GM12874 (cell line): Measurements from ENCODE around the gene BCL11B.

Experiments
- CTCF ChIP-seq: IDR thresholded peaks from 2 replicates; pipeline ENCODE4 v1.5.1; 2011; ENCODE audit warnings: low read depth, mild to moderate bottlenecking, control low read depth, low read length, moderate library complexity; ENCODE audit not compliant: insufficient read depth

The BCL11B gene

GRCh38 chr14:99284254-99285004 is 12.4 kb upstream of the BCL11B start:
- no peak for TF ChIP-seq CTCF

- no peak for TF ChIP-seq CTCF
These were observed 10.5 kb upstream of the BCL11B start for GRCh38 chr14:99282261-99283050.

- no peak for TF ChIP-seq CTCF
These were observed 9.4 kb upstream of the BCL11B start for GRCh38 chr14:99281396-99281795.

- no peak for TF ChIP-seq CTCF
These were observed 8.9 kb upstream of the BCL11B start for GRCh38 chr14:99280852-99281251.

- TF ChIP-seq CTCF: no peak
These were observed 8.2 kb upstream of the BCL11B start for GRCh38 chr14:99280066-99280731.

- no peak for TF ChIP-seq CTCF
These were observed 6.8 kb upstream of the BCL11B start for GRCh38 chr14:99278836-99279235.

GRCh38 chr14:99277530-99277929 is 5.5 kb upstream of the BCL11B start:
- TF ChIP-seq CTCF: no peak
